Stromal cell of bone marrow (primary cell): ENCODE results near the gene ZNF792.
"Not testable (repeated sequence)": the region's sequence is repeated elsewhere in the genome, so short reads cannot be mapped to it uniquely, and the experiment has no call there.

Experiments used
- DNase-seq: peaks from one replicate; pipeline ENCODE4 v3.0.0-alpha.2; 2012; ENCODE audit warnings: low read depth

ZNF792 gene

GRCh38 chr19:34963573-34964406 is at the start of gene ZNF792:
TSS of gene ZNF792 (minus strand) at chr19:34964229. CDS start at chr19:34963662, 567 bp downstream.
- peak; percentile 7 for DNase-seq

GRCh38 chr19:35013041-35013819 is 49.2 kb upstream of the ZNF792 start:
- no peak for DNase-seq

GRCh38 chr19:35011737-35012682 is 48.0 kb upstream of the ZNF792 start:
- no peak for DNase-seq

GRCh38 chr19:35011091-35011689 is 47.2 kb upstream of the ZNF792 start:
- no peak for DNase-seq

GRCh38 chr19:35009424-35010415 is 45.7 kb upstream of the ZNF792 start:
- DNase-seq: no peak

GRCh38 chr19:35008891-35009341 is 44.9 kb upstream of the ZNF792 start:
- DNase-seq: no peak

- DNase-seq: not testable (repeated sequence)
Observed at GRCh38 chr19:35007427-35007826, 43.4 kb upstream of the ZNF792 start.

GRCh38 chr19:35006999-35007365 is 43.0 kb upstream of the ZNF792 start:
- no peak for DNase-seq

- DNase-seq: no peak
Observed at GRCh38 chr19:35006342-35006998, 42.4 kb upstream of the ZNF792 start.

- not testable (repeated sequence) for DNase-seq
Observed at GRCh38 chr19:35006007-35006341, 41.9 kb upstream of the ZNF792 start.

GRCh38 chr19:35005256-35005977 is 41.4 kb upstream of the ZNF792 start:
- no peak for DNase-seq

- no peak for DNase-seq
Observed at GRCh38 chr19:35004517-35005255, 40.7 kb upstream of the ZNF792 start.

GRCh38 chr19:35002037-35002535 is 38.1 kb upstream of the ZNF792 start:
- no peak for DNase-seq

- no peak for DNase-seq
Observed at GRCh38 chr19:35000647-35001501, 36.8 kb upstream of the ZNF792 start.

GRCh38 chr19:35000338-35000646 is 36.3 kb upstream of the ZNF792 start:
- no peak for DNase-seq

- DNase-seq: peak; percentile 79
Observed at GRCh38 chr19:34999498-35000337, 35.7 kb upstream of the ZNF792 start, which contains the start of gene GRAMD1A. TSS of gene GRAMD1A (plus strand) at chr19:35000323. CDS start at chr19:35000479, 156 bp downstream.
